Measurements from ENCODE around the gene EPOP. TPM values are rescaled to one million over a fixed set of nuclear protein-coding genes. Genes with fewer than 3 reads are reported as not detected.

The EPOP gene
- total RNA-seq, 1 donor from 2014 or later, result 2.1 TPM

GRCh38 chr17:38717139-38717745 lies 42.5 kb upstream of the EPOP start:
- peaks cover 85 to 88% of the 10 kb centered on the region in 2 donors for H3K36me3 ChIP-seq

GRCh38 chr17:38716368-38717005 lies 41.7 kb upstream of the EPOP start:
- intact Hi-C loops (cut with DNase I), result no loop called here
- no peaks in the 10 kb centered on the region for H3K9me3 ChIP-seq
- no peaks in the 10 kb centered on the region for H3K27me3 ChIP-seq
- DNase-seq (ENCODE audit: low spot score in 2 of 2), result no peak
- no peak overlapping the region for H3K4me3 ChIP-seq
- TF ChIP-seq CTCF (IDR thresholded peaks at IDR 0.05), result no peak
- peaks cover 86 to 88% of the 10 kb centered on the region in 2 donors for H3K36me3 ChIP-seq
- H3K4me1 ChIP-seq, result no peaks in the 10 kb centered on the region
- H3K27ac ChIP-seq, result no peak overlapping the region

More at GRCh38 chr17:38717139-38717745, 42.5 kb upstream of the EPOP start:
- intact Hi-C loops (cut with DNase I), result no loop called here
- H3K27ac ChIP-seq, result no peak overlapping the region
- no peaks in the 10 kb centered on the region for H3K9me3 ChIP-seq
- H3K27me3 ChIP-seq, result no peaks in the 10 kb centered on the region
- no peak for TF ChIP-seq CTCF (IDR thresholded peaks at IDR 0.05)
- H3K4me3 ChIP-seq, result no peak overlapping the region
- no peaks in the 10 kb centered on the region for H3K4me1 ChIP-seq
- no peak for DNase-seq (ENCODE audit: low spot score in 2 of 2)

GRCh38 chr17:38715216-38715943 lies 40.6 kb upstream of the EPOP start:
- no peak for DNase-seq (ENCODE audit: low spot score in 2 of 2)
- no peak overlapping the region for H3K27ac ChIP-seq
- intact Hi-C loops (cut with DNase I), result no loop called here
- H3K36me3 ChIP-seq, result peaks cover 83 to 87% of the 10 kb centered on the region in 2 donors
- no peaks in the 10 kb centered on the region for H3K27me3 ChIP-seq
- TF ChIP-seq CTCF (IDR thresholded peaks at IDR 0.05), result no peak
- no peak overlapping the region for H3K4me3 ChIP-seq
- no peaks in the 10 kb centered on the region for H3K4me1 ChIP-seq
- H3K9me3 ChIP-seq, result no peaks in the 10 kb centered on the region

GRCh38 chr17:38713456-38714075 lies 38.8 kb upstream of the EPOP start:
- Histone ChIP-seq H3K27ac (no peak overlapping the region), H3K4me3 (no peak overlapping the region), H3K27me3 (no peaks in the 10 kb centered on the region), H3K4me1 (no peaks in the 10 kb centered on the region), H3K36me3 (peaks cover 72 to 86% of the 10 kb centered on the region in 2 donors), H3K9me3 (no peaks in the 10 kb centered on the region)
- intact Hi-C loops (cut with DNase I), result no loop called here
- no peak for DNase-seq (ENCODE audit: low spot score in 2 of 2)
- no peak for TF ChIP-seq CTCF (IDR thresholded peaks at IDR 0.05)

- H3K27me3 ChIP-seq, result no peaks in the 10 kb centered on the region
- peaks cover 66 to 87% of the 10 kb centered on the region in 2 donors for H3K36me3 ChIP-seq
- H3K27ac ChIP-seq, result no peak overlapping the region
- H3K4me3 ChIP-seq, result no peak overlapping the region
- intact Hi-C loops (cut with DNase I), result no loop called here
- no peaks in the 10 kb centered on the region for H3K4me1 ChIP-seq
- no peak for TF ChIP-seq CTCF (IDR thresholded peaks at IDR 0.05)
- no peak for DNase-seq (ENCODE audit: low spot score in 2 of 2)
- H3K9me3 ChIP-seq, result no peaks in the 10 kb centered on the region
These were observed 37.8 kb upstream of the EPOP start for GRCh38 chr17:38712593-38712992.

Data from ascending aorta (tissue), 2 donors.